DOHH2 (cell line): Measurements from ENCODE around the gene EDAR.

Source experiments
- EZH2phosphoT487 ChIP-seq: fragments of 200-600 bp; sonication (generic); IDR thresholded peaks from 2 replicates; pipeline ENCODE4 v1.6.1; 2017; ENCODE audit warnings: borderline replicate concordance, mild to moderate bottlenecking, antibody characterized with exemption, low read length, moderate library complexity, mixed read lengths
- TF ChIP-seq, protein P1 (sequence below): fragments of 200-600 bp; sonication (generic); IDR thresholded peaks from one replicate; pipeline ENCODE4 v1.5.1; 2014; ENCODE audit warnings: antibody characterized with exemption, mild to moderate bottlenecking, low read depth, low read length; ENCODE audit not compliant: poor library complexity, severe bottlenecking

DNA sequence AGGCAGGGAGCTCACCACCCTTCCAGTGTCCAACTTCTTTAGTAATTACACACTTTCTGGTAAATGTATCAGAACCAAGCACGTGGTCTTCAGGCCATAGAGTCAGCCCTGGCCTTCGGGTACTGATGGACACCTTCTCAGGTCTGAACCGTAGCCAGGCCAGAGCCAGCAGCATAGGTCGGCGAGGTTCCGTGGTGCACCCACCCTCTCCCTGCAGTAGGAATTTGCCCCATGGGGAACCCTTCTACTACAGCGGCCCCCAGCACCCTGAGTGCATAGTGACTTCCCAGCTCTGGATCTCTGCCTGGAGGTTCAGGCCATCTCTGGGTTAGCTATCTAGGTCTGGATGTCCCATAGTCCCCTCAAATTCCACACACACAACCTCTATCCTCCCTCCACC, 61.6 kb downstream of the EDAR start:
- TF ChIP-seq, protein P1, sequence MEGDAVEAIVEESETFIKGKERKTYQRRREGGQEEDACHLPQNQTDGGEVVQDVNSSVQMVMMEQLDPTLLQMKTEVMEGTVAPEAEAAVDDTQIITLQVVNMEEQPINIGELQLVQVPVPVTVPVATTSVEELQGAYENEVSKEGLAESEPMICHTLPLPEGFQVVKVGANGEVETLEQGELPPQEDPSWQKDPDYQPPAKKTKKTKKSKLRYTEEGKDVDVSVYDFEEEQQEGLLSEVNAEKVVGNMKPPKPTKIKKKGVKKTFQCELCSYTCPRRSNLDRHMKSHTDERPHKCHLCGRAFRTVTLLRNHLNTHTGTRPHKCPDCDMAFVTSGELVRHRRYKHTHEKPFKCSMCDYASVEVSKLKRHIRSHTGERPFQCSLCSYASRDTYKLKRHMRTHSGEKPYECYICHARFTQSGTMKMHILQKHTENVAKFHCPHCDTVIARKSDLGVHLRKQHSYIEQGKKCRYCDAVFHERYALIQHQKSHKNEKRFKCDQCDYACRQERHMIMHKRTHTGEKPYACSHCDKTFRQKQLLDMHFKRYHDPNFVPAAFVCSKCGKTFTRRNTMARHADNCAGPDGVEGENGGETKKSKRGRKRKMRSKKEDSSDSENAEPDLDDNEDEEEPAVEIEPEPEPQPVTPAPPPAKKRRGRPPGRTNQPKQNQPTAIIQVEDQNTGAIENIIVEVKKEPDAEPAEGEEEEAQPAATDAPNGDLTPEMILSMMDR, result no peak
- no peak for TF ChIP-seq EZH2phosphoT487
